Liver (tissue), 9 donors: ENCODE data around the gene CRYL1. TPM values are rescaled to one million over a fixed set of nuclear protein-coding genes. Genes with fewer than 3 reads are reported as not detected.

Source experiments
- DNase-seq: peaks from one replicate; pipeline ENCODE4 v3.0.0-alpha.2; 2017; ENCODE audit warnings: low spot score
- H3K27ac ChIP-seq, 2 donors: one replicate each; pipeline ENCODE4 v1.7.0; 2013; ENCODE audit warnings: inconsistent platforms in 2 of 2, low read length in 2 of 2, control low read depth in 1 of 2, low read depth in 1 of 2, mild to moderate bottlenecking in 1 of 2
- H3K27me3 ChIP-seq, 4 donors: one replicate each; pipeline versions ENCODE4 v1.6.1 to v1.7.0; 2013; ENCODE audit warnings: low read length in 3 of 4, inconsistent platforms in 1 of 4, mild to moderate bottlenecking in 1 of 4, moderate library complexity in 1 of 4; ENCODE audit not compliant: control insufficient read depth in 4 of 4, insufficient read depth in 4 of 4
- H3K36me3 ChIP-seq, 4 donors: one replicate each; pipeline versions ENCODE4 v1.6.1 to v1.7.0; 2013; ENCODE audit warnings: low read length in 3 of 4, mild to moderate bottlenecking in 3 of 4, low read depth in 1 of 4, moderate library complexity in 1 of 4; ENCODE audit not compliant: control insufficient read depth in 4 of 4, insufficient read depth in 3 of 4
- H3K4me1 ChIP-seq, 4 donors: one replicate each; pipeline versions ENCODE4 v1.6.1 to v1.7.0; 2013; ENCODE audit warnings: low read length in 3 of 4, mild to moderate bottlenecking in 3 of 4, moderate library complexity in 1 of 4; ENCODE audit not compliant: control insufficient read depth in 4 of 4, insufficient read depth in 4 of 4
- H3K4me3 ChIP-seq, 3 donors: one replicate each; pipeline versions ENCODE4 v1.6.1 to v1.7.0; 2013; ENCODE audit warnings: low read length in 3 of 3, control low read depth in 1 of 3, low read depth in 1 of 3, mild to moderate bottlenecking in 1 of 3
- H3K9ac ChIP-seq, 2 donors: one replicate each; pipeline ENCODE4 v1.7.0; 2013; ENCODE audit warnings: low read length in 2 of 2, mild to moderate bottlenecking in 2 of 2, moderate library complexity in 2 of 2, control low read depth in 1 of 2, low read depth in 1 of 2
- H3K9me3 ChIP-seq, 4 donors: one replicate each; pipeline versions ENCODE4 v1.6.1 to v1.7.0; 2013; ENCODE audit warnings: low read length in 3 of 4; ENCODE audit not compliant: control insufficient read depth in 4 of 4
- CTCF ChIP-seq: fragments of 150-350 bp; IDR thresholded peaks from 2 replicates; pipeline ENCODE4 v1.5.1; 2017; ENCODE audit warnings: improper control_type of control experiment, low read depth, low read length; ENCODE audit not compliant: missing input control
- EGR1 ChIP-seq, 2 donors: IDR thresholded peaks; 2 replicates each; pipeline ENCODE4 v1.6.1; 2016 to 2018; ENCODE audit warnings: antibody characterized with exemption in 2 of 2, low read depth in 2 of 2
- FOXA1 ChIP-seq: IDR thresholded peaks from 2 replicates; pipeline ENCODE4 v1.6.1; 2016; ENCODE audit warnings: antibody characterized with exemption
- FOXA2 ChIP-seq: IDR thresholded peaks from 2 replicates; pipeline ENCODE4 v1.6.1; 2016; ENCODE audit warnings: antibody characterized with exemption
- GABPA ChIP-seq, 2 donors: IDR thresholded peaks in 1 of 2; conservative IDR thresholded peaks in 1 of 2; 2 replicates each; pipeline ENCODE4 v1.6.1; 2016; ENCODE audit warnings: antibody characterized with exemption in 2 of 2, mild to moderate bottlenecking in 1 of 2, moderate library complexity in 1 of 2
- HNF4A ChIP-seq, 2 donors: conservative IDR thresholded peaks; 2 replicates each; pipeline ENCODE4 v1.6.1; 2016; ENCODE audit warnings: antibody characterized with exemption in 2 of 2, mild to moderate bottlenecking in 2 of 2
- HNF4G ChIP-seq: IDR thresholded peaks from 2 replicates; pipeline ENCODE4 v1.6.1; 2016; ENCODE audit warnings: antibody characterized with exemption
- JUND ChIP-seq, 2 donors: IDR thresholded peaks; 2 replicates each; pipeline ENCODE4 v1.6.1; 2016; ENCODE audit warnings: antibody characterized with exemption in 2 of 2
- NR2F2 ChIP-seq: IDR thresholded peaks from 2 replicates; pipeline ENCODE4 v1.6.1; 2016; ENCODE audit warnings: antibody characterized with exemption
- RAD21 ChIP-seq, 2 donors: IDR thresholded peaks; 2 replicates each; pipeline ENCODE4 v1.6.1; 2016; ENCODE audit warnings: antibody characterized with exemption in 2 of 2, mild to moderate bottlenecking in 2 of 2
- REST ChIP-seq: IDR thresholded peaks from 2 replicates; pipeline ENCODE4 v1.6.1; 2016; ENCODE audit warnings: antibody characterized with exemption, mild to moderate bottlenecking
- RXRA ChIP-seq, 2 donors: IDR thresholded peaks; 2 replicates each; pipeline ENCODE4 v1.6.1; 2017 to 2018; ENCODE audit warnings: antibody characterized with exemption in 2 of 2, mild to moderate bottlenecking in 1 of 2
- SP1 ChIP-seq: IDR thresholded peaks from 2 replicates; pipeline ENCODE4 v1.6.1; 2018; ENCODE audit warnings: antibody characterized with exemption, mild to moderate bottlenecking
- TAF1 ChIP-seq: conservative IDR thresholded peaks from 2 replicates; pipeline ENCODE4 v1.6.1; 2016; ENCODE audit warnings: antibody characterized with exemption, mild to moderate bottlenecking
- YY1 ChIP-seq: IDR thresholded peaks from 2 replicates; pipeline ENCODE4 v1.6.1; 2016; ENCODE audit warnings: antibody characterized with exemption, mild to moderate bottlenecking
- WGBS: extraction: QIAGEN DNeasy Blood & Tissue Kit; methylation state at CpG from one replicate; pipeline ENCODE4 v1.1.7; 2013; 5-methylcytosine and 5-hydroxymethylcytosine counted together
- polyA plus RNA-seq, 2 donors: library from polyadenylated mRNA; stranded (reverse) in 1 of 2; unstranded in 1 of 2; fragments of 200-250 nt in 1 of 2; fragments of >200 nt in 1 of 2; fragmentation: Nextera tagmentation in 1 of 2; extraction: Ambion mirVana in 1 of 2; gene quantifications; one replicate each; pipeline versions ENCODE4 v1.2.1 to v1.2.3, GENCODE V29; 2013 to 2015
- total RNA-seq, 2 donors: library from RNA; depleted of rRNA; stranded (reverse); fragments of >200 nt; gene quantifications; one replicate each; pipeline ENCODE4 v1.2.3, GENCODE V29; 2014
- TF ChIP-seq, protein P1 (sequence below): IDR thresholded peaks from 2 replicates; pipeline ENCODE4 v1.6.1; 2016; ENCODE audit warnings: antibody characterized with exemption
- TF ChIP-seq, protein P2 (sequence below): IDR thresholded peaks from 2 replicates; pipeline ENCODE4 v1.6.1; 2016; ENCODE audit warnings: antibody characterized with exemption
- TF ChIP-seq, protein P3 (sequence below): IDR thresholded peaks from 2 replicates; pipeline ENCODE4 v1.6.1; 2016; ENCODE audit warnings: antibody characterized with exemption
- donor health status: healthy.
- donor health status: healthy.
- donor health status: healthy.
- donor health status: healthy.
- donor health status: healthy.

The CRYL1 gene
- total and polyA plus RNA-seq, 4 donors = 87.8 to 179 (median 168) TPM

DNA sequence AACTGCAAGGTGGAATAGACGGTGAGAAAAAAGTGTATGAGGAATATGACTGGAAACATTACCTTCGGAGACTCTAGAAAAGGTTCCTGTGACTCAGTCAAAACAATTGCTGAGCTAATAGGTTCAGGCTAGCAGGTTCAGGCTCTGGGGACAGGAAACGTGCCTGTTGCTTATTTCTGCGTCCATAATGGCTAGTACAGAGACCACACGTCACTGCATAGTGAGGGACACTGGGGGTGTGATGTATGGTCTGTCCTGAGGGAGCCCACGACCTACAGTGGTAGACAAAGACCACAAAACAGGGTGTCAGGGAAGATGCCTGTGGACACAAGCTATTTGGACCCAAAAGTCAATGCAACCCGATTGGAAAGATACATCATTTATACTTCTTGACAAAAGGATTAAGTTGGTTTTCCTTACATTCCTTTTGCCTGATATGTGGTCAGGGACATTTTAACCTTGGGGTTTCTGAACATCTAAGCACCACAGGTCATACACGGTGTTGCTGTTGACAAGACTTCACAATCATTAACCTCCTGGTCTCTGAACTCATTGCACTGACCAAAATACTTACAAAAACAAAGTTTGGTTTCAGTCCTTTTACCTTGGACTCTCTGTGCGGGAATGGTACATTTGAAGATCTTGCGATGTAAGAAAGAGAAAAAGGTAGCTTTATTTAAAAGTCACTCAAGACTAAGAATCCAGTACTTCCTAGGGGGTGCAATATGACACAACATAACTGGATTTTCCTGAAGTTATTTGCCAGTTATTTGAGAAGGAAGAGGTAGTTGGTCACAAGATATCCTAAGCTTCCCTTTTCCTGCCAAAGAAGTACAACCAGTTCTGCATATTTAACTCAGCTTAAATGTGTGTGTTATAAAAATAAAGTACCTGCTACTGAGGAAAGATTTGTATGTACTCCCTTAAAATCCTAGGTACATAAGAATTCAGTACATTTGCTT is 20.0 kb downstream of the CRYL1 start:
- 41% methylated on average over 10 of the region's 10 CpGs for WGBS
- Histone ChIP-seq H3K4me3 (peak overlapping the region in 1 of 3 donors; percentile 4), H3K36me3 (peaks cover 1 to 12% (median 9%) of the 10 kb centered on the region in 4 donors), H3K4me1 (peaks cover 18 to 48% (median 36%) of the 10 kb centered on the region in 4 donors), H3K27ac (peak overlapping the region; percentile 80 to 81), H3K27me3 (no peaks in the 10 kb centered on the region), H3K9ac (peak overlapping the region in 1 of 2 donors; percentile 77), H3K9me3 (no peaks in the 10 kb centered on the region)
- peak; percentile 70 for TF ChIP-seq YY1
- TF ChIP-seq TAF1 = no peak
- peak; percentile 88 to 90 for TF ChIP-seq HNF4A (conservative IDR thresholded peaks at IDR 0.05)
- peak; percentile 76 for TF ChIP-seq FOXA2
- peak; percentile 82 for TF ChIP-seq FOXA1
- TF ChIP-seq RAD21 (IDR thresholded peaks at IDR 0.05) = peak; percentile 37 to 43
- TF ChIP-seq, protein P1, sequence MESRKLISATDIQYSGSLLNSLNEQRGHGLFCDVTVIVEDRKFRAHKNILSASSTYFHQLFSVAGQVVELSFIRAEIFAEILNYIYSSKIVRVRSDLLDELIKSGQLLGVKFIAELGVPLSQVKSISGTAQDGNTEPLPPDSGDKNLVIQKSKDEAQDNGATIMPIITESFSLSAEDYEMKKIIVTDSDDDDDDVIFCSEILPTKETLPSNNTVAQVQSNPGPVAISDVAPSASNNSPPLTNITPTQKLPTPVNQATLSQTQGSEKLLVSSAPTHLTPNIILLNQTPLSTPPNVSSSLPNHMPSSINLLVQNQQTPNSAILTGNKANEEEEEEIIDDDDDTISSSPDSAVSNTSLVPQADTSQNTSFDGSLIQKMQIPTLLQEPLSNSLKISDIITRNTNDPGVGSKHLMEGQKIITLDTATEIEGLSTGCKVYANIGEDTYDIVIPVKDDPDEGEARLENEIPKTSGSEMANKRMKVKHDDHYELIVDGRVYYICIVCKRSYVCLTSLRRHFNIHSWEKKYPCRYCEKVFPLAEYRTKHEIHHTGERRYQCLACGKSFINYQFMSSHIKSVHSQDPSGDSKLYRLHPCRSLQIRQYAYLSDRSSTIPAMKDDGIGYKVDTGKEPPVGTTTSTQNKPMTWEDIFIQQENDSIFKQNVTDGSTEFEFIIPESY = no peak
- TF ChIP-seq EGR1 (IDR thresholded peaks at IDR 0.05; ENCODE audit: low read depth in 2 of 2) = no peak
- TF ChIP-seq SP1 = peak; percentile 76
- peak; percentile 57 to 71 for TF ChIP-seq JUND (IDR thresholded peaks at IDR 0.05)
- TF ChIP-seq GABPA (IDR thresholded peaks at IDR 0.05 in 1 of 2, conservative IDR thresholded peaks at IDR 0.05 in 1 of 2) = no peak
- peak; percentile 43 for TF ChIP-seq REST
- TF ChIP-seq, protein P2, sequence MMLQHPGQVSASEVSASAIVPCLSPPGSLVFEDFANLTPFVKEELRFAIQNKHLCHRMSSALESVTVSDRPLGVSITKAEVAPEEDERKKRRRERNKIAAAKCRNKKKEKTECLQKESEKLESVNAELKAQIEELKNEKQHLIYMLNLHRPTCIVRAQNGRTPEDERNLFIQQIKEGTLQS = no peak
- peak; percentile 96 to 98 for TF ChIP-seq RXRA (IDR thresholded peaks at IDR 0.05)
- TF ChIP-seq NR2F2 = no peak
- TF ChIP-seq, protein P3, sequence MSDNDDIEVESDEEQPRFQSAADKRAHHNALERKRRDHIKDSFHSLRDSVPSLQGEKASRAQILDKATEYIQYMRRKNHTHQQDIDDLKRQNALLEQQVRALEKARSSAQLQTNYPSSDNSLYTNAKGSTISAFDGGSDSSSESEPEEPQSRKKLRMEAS = peak; percentile 58
- TF ChIP-seq CTCF = no peak
- peak; percentile 62 for TF ChIP-seq HNF4G
- DNase-seq = no peak
